IPS-NIHi11 (cell line): Measurements from ENCODE around the gene ATRAID.

Source experiments
- DNase-seq: peaks from one replicate; pipeline ENCODE4 v3.0.0; 2012; ENCODE audit warnings: mixed read lengths, low spot score

Gene ATRAID

DNA sequence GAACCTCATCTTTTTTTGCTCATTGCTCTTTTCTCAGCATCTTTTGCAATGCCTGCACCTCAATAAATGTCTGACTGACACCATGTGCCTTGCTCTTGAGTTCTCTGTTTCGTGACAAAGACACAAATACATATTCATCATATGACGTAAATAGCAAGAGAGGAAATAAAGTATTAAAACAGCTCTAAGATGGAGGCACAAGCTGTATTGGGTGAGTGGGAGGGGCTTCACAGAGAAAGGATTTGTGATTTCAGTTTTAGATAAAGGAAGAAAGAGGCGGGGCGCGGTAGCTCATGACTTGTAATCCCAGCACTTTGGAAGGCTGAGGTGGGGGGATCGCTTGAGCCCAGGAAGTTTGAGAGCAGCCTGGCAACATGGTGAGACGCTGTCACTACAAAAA lies 8.2 kb downstream of the ATRAID start:
- no peak for DNase-seq

DNA sequence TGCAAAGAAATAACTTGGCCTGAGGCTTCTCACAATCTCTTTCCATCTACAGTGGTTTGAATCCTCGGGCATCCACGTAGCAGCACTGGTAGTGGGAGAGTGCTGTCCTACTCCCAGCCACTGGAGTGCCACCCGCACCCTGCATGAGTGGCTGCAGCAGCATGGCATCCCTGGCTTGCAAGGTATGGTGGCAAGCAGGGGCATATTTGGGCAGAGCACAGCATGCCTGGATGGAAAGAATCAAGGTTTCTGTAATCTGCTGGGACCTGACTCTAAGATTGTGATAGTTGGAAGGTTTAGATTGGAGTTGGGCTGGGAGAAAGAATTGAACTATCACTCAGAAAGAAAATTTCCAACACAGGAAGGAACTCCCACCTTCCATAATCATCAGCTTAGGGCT lies 9.3 kb downstream of the ATRAID start:
- no peak for DNase-seq

DNA sequence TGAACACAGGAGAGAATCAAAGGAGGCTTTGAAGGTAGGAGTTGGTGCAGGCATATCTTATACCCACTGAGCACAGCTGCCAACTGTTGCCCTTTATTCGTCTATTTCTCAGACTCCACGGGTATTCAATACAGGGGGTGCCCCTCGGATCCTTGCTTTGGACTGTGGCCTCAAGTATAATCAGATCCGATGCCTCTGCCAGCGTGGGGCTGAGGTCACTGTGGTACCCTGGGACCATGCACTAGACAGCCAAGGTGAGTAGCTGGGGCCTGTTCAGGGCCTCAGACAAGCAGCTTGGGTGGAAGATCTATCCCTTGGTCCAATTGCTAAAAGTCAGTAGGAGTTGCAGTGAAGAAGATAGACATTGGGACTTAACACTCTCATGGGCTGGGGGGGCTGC lies 10.6 kb downstream of the ATRAID start:
- DNase-seq, result no peak

DNA sequence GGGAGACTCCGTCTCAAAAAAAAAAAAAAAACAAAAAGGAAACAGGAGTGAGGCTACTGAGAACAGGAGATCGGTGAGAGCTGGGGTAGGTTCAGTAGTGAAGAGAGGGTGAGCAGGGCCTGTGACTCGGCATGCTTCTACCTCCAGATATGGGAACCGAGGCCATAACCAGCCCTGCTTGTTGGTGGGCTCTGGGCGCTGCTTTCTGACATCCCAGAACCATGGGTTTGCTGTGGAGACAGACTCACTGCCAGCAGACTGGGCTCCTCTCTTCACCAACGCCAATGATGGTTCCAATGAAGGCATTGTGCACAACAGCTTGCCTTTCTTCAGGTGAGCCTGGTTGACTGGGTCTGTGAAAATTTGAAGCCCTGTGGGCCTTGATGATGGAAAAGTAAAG lies 11.6 kb downstream of the ATRAID start:
- no peak for DNase-seq

DNA sequence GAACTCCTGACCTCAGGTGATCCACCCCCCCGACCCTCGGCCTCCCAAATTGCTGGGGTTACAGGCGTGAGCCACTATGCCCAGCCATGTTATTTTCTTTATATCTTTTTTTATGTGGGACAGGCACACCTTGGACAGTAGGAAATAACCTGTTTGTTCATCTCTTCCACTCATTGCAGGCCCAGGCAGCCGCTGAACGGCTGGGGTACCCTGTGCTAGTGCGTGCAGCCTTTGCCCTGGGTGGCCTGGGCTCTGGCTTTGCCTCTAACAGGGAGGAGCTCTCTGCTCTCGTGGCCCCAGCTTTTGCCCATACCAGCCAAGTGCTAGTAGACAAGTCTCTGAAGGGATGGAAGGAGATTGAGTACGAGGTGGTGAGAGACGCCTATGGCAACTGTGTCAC lies 13.7 kb downstream of the ATRAID start:
- DNase-seq, result no peak

DNA sequence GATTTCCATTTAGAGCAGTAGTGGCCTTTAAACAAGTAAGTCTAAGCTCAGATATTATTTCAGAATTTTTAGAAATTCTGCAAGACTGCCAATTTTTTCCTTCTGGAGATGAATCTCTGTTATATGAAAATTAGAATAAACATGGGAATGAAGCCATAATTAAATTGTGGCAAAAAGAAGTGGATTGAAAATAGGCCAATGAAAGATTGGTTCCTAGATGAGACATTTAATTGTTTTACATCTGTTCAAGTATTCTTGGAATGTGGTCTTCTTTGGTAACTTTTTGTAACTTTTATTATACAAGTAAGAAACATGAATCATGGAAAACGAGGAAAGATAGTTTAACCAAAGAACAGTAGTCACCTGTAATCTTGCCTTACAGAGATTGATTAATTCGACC lies 15.7 kb downstream of the ATRAID start:
- no peak for DNase-seq

DNA sequence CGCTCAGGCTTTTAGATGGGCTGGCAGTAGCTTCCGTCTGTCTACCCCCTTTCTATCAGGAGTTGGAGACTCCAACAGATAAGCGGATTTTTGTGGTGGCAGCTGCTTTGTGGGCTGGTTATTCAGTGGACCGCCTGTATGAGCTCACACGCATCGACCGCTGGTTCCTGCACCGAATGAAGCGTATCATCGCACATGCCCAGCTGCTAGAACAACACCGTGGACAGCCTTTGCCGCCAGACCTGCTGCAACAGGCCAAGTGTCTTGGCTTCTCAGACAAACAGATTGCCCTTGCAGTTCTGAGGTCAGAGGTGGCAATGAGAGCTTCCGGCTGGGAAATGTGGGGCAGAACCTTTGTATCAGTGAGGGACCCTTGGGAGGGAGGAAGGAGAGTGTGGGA lies 20.1 kb downstream of the ATRAID start:
- no peak for DNase-seq

DNA sequence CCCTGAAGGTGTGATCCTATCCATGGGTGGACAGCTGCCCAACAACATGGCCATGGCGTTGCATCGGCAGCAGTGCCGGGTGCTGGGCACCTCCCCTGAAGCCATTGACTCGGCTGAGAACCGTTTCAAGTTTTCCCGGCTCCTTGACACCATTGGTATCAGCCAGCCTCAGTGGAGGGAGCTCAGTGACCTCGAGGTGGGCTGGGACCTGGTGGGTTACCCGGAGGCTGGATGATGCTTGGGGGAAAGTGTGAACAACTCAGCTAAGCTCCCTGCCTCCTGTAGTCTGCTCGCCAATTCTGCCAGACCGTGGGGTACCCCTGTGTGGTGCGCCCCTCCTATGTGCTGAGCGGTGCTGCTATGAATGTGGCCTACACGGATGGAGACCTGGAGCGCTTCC lies 21.5 kb downstream of the ATRAID start:
- DNase-seq, result no peak

DNA sequence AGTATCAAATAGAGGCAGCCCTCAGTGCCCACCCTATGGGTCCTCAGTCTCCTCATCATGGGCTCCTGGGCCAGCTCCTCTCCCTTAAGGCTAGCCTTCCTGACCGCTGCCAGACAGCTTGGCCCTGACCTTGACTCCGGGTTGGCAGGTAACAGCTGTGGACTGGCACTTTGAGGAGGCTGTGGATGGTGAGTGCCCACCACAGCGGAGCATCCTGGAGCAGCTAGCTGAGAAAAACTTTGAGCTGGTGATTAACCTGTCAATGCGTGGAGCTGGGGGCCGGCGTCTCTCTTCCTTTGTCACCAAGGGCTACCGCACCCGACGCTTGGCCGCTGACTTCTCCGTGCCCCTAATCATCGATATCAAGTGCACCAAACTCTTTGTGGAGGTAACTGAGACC lies 24.3 kb downstream of the ATRAID start:
- no peak for DNase-seq

DNA sequence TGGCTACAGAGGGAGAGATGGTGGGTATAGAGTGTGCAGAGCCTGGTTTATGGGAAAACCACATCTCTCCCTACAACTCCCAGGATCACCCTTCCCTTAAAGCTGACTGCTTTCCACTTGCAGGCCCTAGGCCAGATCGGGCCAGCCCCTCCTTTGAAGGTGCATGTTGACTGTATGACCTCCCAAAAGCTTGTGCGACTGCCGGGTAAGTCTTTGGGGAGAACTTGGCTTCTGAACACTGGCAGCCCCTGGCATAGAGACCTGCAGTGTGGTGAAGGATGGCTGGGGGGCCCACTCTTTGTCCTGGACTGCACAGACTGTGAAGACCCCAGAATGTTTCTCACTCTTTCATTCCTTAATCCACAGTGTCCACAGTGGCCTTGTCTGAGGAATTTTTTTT lies 24.8 kb downstream of the ATRAID start:
- DNase-seq, result no peak

DNA sequence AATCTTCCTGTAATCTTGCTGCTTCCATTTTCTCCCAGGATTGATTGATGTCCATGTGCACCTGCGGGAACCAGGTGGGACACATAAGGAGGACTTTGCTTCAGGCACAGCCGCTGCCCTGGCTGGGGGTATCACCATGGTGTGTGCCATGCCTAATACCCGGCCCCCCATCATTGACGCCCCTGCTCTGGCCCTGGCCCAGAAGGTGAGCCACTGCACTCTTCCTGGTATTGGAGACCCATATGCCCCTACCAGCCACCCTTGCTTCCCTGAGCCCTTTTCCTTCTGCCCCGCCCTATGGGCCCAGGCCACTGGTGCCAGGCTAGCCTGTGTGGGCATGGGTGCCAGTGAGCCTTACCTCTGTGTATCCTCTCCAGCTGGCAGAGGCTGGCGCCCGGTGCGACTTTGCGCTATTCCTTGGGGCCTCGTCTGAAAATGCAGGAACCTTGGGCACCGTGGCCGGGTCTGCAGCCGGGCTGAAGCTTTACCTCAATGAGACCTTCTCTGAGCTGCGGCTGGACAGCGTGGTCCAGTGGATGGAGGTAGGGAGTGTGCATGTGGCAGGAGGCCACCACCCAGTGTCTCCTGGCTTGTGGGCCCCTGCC lies 25.6 kb downstream of the ATRAID start:
- DNase-seq, result no peak

DNA sequence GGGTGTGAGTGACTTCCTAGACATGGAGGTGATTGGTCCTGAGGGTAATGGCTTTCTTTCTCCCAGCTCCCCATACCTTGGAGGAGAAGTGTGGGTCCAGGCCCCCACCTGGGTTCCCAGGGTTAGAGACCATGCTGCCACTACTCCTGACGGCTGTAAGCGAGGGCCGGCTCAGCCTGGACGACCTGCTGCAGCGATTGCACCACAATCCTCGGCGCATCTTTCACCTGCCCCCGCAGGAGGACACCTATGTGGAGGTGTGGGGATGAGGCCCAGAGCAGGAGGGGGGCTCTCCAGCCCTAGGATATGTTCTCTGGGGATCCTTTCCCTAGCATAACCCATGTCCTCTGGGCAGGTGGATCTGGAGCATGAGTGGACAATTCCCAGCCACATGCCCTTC lies 27.1 kb downstream of the ATRAID start:
- DNase-seq, result no peak

DNA sequence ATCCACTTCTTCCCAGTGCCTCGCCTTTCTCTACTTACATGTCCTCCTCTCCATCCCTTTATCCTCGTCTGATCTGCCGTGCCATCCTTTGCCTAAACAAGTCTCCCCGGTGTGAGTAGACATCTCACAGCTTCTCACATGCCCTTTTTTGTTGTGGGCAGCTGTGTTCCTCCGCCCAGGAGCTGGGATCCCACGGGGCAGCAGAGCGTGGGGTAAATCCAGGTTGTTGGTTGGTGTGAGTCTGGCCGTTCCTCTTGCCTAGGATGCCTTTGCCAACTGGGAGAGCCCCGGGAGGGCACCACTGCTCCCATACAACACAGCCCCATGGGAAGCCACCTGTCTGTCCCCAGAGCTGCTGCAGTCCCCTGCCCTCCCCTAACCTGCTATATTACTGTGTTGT lies 28.6 kb downstream of the ATRAID start:
- no peak for DNase-seq

DNA sequence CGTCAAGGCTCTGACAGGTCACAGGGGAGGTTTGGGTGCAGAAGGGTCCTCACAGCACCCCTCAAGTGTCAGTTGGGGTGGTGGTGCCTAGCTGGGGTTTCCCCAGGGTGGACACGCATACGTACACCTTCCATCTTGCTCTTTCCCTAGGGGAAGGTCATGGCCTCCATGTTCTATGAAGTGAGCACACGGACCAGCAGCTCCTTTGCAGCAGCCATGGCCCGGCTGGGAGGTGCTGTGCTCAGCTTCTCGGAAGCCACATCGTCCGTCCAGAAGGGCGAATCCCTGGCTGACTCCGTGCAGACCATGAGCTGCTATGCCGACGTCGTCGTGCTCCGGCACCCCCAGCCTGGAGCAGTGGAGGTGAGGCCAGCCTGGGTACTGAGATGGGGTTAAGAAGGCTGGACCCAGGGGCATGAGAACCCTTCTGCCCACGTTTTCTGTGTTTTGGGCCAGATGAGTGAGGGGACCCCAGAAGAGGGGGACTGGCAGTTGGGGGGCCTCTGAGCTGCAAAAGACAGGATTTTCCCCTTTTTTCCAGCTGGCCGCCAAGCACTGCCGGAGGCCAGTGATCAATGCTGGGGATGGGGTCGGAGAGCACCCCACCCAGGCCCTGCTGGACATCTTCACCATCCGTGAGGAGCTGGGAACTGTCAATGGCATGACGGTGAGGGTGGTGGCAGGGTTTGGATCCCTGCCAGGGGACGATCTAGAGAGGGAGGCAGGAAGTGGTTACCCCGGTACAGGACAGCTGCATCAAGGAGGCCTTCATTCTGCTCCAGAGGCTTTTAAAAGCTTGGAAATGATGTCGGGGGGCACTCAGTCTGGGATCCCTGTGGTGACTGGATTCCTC lies 30.1 kb downstream of the ATRAID start:
- DNase-seq, result no peak

DNA sequence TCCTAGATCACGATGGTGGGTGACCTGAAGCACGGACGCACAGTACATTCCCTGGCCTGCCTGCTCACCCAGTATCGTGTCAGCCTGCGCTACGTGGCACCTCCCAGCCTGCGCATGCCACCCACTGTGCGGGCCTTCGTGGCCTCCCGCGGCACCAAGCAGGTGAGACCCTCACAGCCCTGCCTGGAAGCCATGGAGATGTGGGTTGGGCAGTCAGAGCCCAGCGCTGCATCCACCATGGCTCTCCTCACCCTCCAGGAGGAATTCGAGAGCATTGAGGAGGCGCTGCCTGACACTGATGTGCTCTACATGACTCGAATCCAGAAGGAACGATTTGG lies 30.7 kb downstream of the ATRAID start:
- DNase-seq, result no peak

DNA sequence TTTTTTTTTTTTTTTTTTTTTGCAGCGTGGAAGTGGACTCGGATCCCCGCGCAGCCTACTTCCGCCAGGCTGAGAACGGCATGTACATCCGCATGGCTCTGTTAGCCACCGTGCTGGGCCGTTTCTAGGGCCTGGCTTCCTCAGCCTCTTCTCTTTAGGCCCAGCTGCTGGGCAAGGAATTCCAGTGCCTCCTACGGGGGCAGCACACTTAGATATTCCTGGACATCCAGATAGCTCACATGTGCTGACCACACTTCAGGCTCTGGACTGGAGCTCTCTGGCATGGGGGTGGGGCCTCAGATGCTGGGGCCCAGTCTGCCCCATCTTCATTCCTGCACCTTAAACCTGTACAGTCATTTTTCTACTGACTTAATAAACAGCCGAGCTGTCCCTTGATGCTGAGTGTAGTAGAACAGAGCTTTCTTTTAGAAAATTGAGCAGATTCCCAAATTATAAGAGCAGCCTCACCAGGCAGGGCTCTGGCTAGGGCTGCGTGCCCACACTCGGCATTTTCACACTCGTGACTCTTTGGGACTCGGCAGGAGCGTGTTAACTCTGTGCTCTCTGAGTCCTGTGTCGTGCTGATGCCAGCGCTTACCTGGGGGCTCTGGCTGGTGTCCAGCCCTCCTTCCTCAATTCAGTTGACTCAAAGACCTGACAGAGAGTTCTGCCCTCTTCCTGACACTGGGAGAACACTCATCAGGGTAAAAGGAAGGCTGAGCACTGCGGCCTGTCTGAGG lies 31.7 kb downstream of the ATRAID start:
- DNase-seq, result no peak

DNA sequence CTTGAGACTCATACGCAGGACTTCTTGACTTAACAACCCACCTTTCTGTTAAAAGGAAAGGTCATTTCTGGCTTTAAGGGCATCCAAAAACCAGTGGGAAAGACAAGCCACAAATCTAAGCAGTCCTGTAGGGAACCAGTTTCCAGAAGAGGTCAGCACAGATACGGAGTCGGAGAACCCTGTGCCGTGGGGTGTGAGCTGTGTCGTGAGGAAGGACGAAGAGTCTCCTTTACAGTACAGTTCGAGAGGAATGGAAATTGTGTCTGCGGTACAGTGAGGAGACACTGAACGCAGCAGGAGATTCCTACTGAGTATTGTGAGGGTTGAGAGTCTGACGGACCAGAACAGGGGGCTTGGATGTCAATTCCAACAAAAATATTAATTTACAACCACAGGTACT lies 33.3 kb downstream of the ATRAID start:
- DNase-seq, result no peak

DNA sequence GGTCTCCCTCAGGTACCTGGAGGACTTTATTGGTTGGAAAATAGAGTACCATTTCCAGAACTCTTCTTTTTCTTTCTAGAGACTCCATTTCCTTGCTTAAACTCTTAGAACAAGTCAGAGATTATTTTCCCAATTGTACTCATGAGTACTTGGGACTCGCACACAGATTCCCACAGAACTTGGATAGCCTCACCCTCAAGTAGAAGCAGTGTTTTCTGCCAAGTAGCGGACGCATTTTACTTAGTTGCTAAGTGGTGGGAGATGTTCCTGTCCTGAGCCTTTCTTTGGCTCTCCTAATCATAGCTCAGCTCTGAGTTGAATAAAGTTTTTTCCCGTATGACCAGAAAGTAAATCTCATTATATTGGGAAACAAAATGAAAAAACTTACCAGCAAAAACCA lies 33.8 kb downstream of the ATRAID start:
- DNase-seq, result no peak

DNA sequence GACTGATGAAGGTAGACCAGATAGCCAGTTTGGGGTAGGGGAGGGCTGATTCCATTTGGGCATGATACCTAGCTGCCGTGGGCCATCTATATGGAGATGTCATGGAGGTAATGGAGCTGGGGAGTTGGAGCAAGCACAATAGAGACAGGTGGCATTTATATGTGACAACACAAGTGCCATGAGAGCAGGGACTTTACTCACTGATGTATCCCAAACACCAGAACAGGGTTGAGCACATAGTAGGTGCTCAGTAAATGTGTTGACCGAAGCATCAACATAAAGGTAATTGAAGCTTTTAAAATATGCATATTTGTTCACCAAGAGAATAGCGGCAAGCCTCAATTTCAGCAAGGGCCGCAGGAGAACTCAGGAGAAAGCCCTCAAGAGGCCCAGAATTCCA lies 36.1 kb downstream of the ATRAID start:
- no peak for DNase-seq

DNA sequence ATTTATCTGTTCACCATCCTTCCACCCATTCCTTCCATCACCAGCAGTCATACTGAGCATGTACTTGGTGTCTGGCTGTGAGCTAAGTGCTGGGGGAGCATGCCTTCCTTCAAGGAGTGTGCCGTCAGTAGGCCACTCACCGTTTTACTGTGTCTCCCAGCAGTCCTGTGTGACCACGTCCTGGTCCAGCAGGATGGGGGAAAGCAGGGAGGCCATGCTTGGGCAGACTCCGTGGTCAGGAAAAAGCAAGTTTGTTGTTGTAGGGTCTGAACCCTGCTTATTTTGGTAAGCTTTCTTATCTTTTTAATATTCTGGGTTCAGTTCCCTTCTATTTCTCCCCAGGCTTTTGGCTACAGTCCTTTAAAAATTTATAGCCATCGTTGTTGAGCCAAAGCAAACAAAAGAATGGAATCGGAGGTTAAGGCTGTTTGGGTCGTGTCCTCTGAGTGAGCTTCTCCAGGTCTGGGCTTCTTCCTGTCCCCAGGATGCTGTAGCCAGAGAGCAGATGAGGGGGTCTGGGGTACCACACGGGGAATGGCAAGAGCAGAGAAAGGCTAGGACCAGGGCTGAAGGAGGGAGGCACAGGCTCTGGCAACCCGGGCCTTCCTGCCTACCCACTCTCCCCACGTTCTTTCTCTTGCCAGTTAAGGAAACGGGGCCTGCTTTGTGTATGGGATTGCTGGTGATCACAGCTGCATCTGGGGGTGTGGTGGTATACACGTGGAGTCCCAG lies 37.5 kb downstream of the ATRAID start:
- peak; percentile 8 for DNase-seq

DNA sequence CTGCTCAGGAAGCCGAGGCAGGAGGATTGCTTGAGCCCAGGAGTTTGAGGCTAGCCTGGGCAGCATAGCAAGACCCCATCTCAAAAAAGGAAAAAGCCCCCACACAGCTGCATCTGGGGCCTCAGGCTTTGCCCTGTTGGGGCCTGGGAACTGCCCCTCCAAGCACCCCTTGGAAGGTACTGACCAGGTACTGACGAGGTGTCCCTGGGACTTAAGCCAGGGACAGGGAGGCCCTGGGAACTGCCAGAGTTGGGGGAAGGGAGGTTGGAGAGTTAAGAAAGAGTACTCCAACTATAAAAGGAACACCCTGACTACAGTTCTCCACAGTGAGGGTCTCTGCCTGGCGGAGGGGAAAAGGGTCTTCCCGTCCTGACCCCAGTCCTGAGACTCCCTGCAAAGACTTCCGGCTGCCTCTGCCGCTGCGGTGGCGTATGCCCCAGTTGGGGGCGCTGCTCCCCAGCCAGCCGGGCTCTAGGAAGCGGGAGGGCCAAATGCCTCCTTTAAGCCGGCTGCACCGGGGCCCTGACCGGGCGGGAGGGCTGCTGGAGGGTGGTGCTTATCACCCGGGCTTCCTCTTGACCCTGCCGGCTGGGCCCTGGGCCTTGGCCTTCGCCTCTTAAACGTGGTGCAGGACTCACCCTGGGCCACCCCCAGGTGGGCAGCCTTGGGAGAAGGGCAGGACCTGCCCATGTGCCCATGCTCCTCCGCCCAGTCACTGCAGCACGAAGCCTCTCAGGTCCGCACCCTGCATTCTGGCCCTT lies 38.2 kb downstream of the ATRAID start:
- DNase-seq, result peak; percentile 93
